ENCODE data around the gene DHDH. TPM values are rescaled to one million over a fixed set of nuclear protein-coding genes. Genes with fewer than 3 reads are reported as not detected.
"Not testable (repeated sequence)": the region's sequence is repeated elsewhere in the genome, so short reads cannot be mapped to it uniquely, and the experiment has no call there.

DHDH gene
- under 1 TPM in 1 of 4 donors, not detected in 3; 0.57 TPM for total RNA-seq

- intact Hi-C loops (cut with DNase I) = no loop called here
- Histone ChIP-seq H3K4me1 (peaks cover 0 to 16% (median 14%) of the 10 kb centered on the region in 4 donors), H3K27me3 (peaks cover 0 to 6% (median 0%) of the 10 kb centered on the region in 4 donors), H3K36me3 (no peaks in the 10 kb centered on the region), H3K27ac (replicated peaks in 1 of 4) (peak within 1 kb of the TSS in 1 of 4 donors; percentile 42), H3K4me3 (peak within 1 kb of the TSS; percentile 52 to 62 (median 54)), H3K9me3 (no peaks in the 10 kb centered on the region)
- peak; percentile 38 to 61 for TF ChIP-seq POLR2AphosphoS5 (IDR thresholded peaks at IDR 0.05)
- TF ChIP-seq EP300 (IDR thresholded peaks at IDR 0.05) = no peak
- under 1% methylated on average over 34 of the region's 43 CpGs for WGBS
- DNase-seq (ENCODE audit: extremely low spot score) = no peak
Measured at GRCh38 chr19:48933382-48933932, at the start of gene DHDH. Gene DHDH (plus strand): TSS chr19:48933699. CDS start chr19:48933722, 23 bp downstream.

GRCh38 chr19:48883726-48884125 is 49.8 kb upstream of the DHDH start:
- Histone ChIP-seq H3K9me3 (no peaks in the 10 kb centered on the region), H3K36me3 (peaks cover 0 to 10% (median under 1%) of the 10 kb centered on the region in 4 donors), H3K27me3 (no peaks in the 10 kb centered on the region), H3K4me3 (no peak overlapping the region), H3K27ac (replicated peaks in 1 of 4) (no peak overlapping the region), H3K4me1 (peaks cover under 1 to 15% (median 4%) of the 10 kb centered on the region in 4 donors)
- TF ChIP-seq POLR2A (IDR thresholded peaks at IDR 0.05; ENCODE audit: low read depth) (no peak), EP300 (IDR thresholded peaks at IDR 0.05) (no peak), CTCF (IDR thresholded peaks at IDR 0.05) (no peak), POLR2AphosphoS5 (IDR thresholded peaks at IDR 0.05) (no peak)
- no peak for DNase-seq (ENCODE audit: extremely low spot score)
- 95% methylated on average over 7 of the region's 7 CpGs for WGBS
- intact Hi-C loops (cut with DNase I) = no loop called here

- Histone ChIP-seq H3K36me3 (no peaks in the 10 kb centered on the region), H3K27me3 (no peaks in the 10 kb centered on the region), H3K27ac (replicated peaks in 1 of 4) (no peak overlapping the region), H3K9me3 (no peaks in the 10 kb centered on the region), H3K4me1 (no peaks in the 10 kb centered on the region), H3K4me3 (no peak overlapping the region)
- TF ChIP-seq EP300 (IDR thresholded peaks at IDR 0.05) (no peak), POLR2A (IDR thresholded peaks at IDR 0.05; ENCODE audit: low read depth) (no peak), CTCF (IDR thresholded peaks at IDR 0.05) (no peak), POLR2AphosphoS5 (IDR thresholded peaks at IDR 0.05) (no peak)
- 94% methylated on average over 19 of the region's 21 CpGs for WGBS
- DNase-seq (ENCODE audit: extremely low spot score) = no peak
- intact Hi-C loops (cut with DNase I) = no loop called here
Measured at GRCh38 chr19:48887861-48888612, 45.5 kb upstream of the DHDH start.

GRCh38 chr19:48889496-48889895 is 44.0 kb upstream of the DHDH start:
- DNase-seq (ENCODE audit: extremely low spot score); H3K9me3 ChIP-seq; H3K4me3 ChIP-seq; H3K27me3 ChIP-seq; H3K27ac ChIP-seq (replicated peaks in 1 of 4); intact Hi-C loops (cut with DNase I); H3K4me1 ChIP-seq; H3K36me3 ChIP-seq: not testable (repeated sequence)
- 89% methylated on average over 3 of the region's 3 CpGs for WGBS

GRCh38 chr19:48890551-48890950 is 42.9 kb upstream of the DHDH start:
- Histone ChIP-seq H3K4me3 (no peak overlapping the region), H3K36me3 (no peaks in the 10 kb centered on the region), H3K4me1 (peaks cover 2 to 6% (median 5%) of the 10 kb centered on the region in 4 donors), H3K27ac (replicated peaks in 1 of 4) (no peak overlapping the region), H3K27me3 (no peaks in the 10 kb centered on the region), H3K9me3 (no peaks in the 10 kb centered on the region)
- DNase-seq (ENCODE audit: extremely low spot score) = no peak
- intact Hi-C loops (cut with DNase I) = no loop called here
- no peak for TF ChIP-seq CTCF (IDR thresholded peaks at IDR 0.05)
- no peak for TF ChIP-seq POLR2AphosphoS5 (IDR thresholded peaks at IDR 0.05)
- TF ChIP-seq EP300 (IDR thresholded peaks at IDR 0.05) = no peak
- TF ChIP-seq POLR2A (IDR thresholded peaks at IDR 0.05; ENCODE audit: low read depth) = no peak
- WGBS = 85% methylated on average over 4 of the region's 4 CpGs

Measured in esophagus muscularis mucosa (tissue), 4 donors.